HG03039 (cell line): ENCODE measurements around the gene TMEM80.

ENCODE experiments used
- ATAC-seq: cut with Tn5 transposase; IDR thresholded peaks from one replicate; pipeline ENCODE4 v1.9.1; 2021; ENCODE audit warnings: mild to moderate bottlenecking, moderate library complexity; ENCODE audit not compliant: unreplicated experiment

The TMEM80 gene

DNA sequence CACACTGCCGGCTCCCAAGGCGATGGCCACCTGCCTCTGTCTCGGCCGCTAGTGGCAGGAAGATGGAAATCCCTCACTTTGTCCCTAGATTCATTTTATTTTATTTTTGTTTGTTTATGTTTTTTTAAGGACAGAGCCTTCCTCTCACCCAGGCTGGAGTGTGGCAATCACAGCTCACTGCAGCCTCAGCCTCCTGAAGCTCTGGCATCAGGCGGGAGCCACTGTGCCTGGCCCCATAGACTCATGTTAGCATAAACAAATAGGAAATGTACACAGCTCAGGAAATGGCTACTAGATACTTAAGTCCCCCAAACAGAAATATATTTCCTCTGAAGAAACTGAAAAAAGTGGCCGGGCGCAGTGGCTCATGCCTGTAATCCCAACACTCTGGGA, 3.5 kb downstream of the TMEM80 start:
- ATAC-seq: no peak

GRCh38 chr11:699753-700152, 4.1 kb downstream of the TMEM80 start:
- no peak for ATAC-seq

DNA sequence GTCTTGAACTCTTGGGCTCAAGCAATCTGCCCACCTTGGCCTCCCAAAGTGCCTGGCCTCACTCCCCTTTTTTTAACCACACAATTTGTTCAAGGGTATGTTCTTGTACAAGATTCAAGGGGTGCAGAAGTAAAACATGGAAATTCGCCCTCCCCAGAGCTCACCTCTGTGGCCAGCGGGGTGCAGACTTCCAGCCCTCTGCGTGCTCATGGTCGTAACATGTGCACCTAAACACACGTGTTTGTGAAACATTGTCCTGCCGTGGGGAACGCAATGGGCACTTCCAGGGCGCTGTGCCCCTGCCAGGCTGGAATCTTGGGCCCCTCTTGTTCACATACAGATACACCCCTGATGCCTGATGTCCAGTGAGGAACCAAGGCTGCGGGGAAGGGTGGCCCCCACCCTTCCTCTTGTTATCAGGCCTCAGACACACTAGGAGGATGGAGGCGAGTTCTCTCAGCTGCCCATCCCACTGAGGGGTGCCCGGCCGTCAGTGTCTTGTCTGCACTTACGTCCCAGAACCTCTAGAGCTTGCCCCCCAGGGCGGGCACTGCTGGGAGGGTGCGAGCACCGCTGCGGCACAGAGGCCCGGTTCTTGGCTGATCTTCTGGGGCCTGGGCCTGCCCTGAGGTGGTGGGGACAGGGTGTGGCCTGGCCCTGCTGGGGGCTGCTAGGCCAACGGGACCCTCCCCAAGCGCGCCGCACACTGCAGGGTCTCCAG, 6.3 kb downstream of the TMEM80 start:
- ATAC-seq: no peak

- ATAC-seq: no peak
These were observed 7.1 kb downstream of the TMEM80 start for GRCh38 chr11:702462-703461.

DNA sequence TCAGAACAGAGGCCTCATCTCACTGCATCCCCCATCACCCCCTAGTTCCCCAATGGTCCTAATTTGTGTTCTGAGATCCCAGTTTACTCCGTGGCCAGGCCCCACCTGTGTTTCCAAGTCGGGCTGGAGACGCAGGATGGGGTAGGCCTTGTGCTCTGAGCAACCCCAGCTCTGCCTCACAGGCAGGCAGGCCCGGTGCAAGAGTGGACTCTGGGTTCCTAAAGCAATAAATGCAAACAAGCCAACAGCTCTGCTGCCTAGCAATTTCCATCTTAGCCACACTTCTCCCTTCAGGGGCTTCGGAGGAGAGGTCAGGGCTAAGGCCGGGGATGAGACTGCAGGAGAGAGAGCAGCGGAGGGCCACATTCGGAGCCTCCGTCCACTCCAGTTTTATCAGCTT, 7.9 kb downstream of the TMEM80 start:
- ATAC-seq: no peak

GRCh38 chr11:704228-704674, 8.6 kb downstream of the TMEM80 start:
- no peak for ATAC-seq

DNA sequence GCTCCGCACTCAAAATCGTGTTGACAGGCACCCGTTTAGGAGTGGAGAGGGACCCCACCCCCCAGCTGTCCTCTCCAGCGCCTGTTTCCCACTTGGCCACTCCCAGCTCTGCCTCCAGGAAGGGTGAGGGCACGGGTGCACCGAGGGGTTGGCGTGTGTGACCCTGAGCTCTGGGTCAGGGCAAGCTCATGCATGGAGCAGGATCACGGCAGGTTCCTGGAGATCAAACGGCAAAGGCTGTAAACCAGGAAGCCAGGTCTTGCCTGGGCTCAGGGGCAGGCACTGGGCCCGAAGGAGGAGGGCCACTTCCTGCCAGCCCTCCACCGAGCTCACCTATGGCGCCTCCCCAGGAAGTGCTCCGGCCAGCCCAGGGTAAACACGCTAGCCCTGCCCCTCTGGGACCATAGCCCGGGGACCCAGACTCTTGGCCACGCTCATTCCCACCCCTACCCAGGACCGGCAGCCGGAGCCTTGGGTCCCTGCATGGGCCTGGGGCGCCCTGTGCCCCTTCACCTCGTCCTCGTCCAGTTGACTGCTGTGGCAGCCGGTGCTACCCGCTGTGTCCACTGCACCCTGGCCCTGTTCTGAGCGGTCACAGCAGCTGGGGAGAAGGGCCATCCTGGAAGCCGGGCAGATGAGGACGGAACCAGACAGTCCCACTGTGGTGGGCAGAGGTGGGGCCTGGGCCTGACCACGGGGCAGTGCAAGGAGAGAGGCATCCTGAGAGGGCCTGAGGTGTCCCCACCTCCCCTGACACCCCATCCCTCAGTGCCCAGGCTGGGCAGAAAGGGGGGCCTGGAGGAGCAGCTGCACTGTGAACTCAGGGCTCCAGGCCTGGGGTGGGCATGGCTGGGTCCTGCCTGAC, 9.4 kb downstream of the TMEM80 start:
- ATAC-seq: no peak

DNA sequence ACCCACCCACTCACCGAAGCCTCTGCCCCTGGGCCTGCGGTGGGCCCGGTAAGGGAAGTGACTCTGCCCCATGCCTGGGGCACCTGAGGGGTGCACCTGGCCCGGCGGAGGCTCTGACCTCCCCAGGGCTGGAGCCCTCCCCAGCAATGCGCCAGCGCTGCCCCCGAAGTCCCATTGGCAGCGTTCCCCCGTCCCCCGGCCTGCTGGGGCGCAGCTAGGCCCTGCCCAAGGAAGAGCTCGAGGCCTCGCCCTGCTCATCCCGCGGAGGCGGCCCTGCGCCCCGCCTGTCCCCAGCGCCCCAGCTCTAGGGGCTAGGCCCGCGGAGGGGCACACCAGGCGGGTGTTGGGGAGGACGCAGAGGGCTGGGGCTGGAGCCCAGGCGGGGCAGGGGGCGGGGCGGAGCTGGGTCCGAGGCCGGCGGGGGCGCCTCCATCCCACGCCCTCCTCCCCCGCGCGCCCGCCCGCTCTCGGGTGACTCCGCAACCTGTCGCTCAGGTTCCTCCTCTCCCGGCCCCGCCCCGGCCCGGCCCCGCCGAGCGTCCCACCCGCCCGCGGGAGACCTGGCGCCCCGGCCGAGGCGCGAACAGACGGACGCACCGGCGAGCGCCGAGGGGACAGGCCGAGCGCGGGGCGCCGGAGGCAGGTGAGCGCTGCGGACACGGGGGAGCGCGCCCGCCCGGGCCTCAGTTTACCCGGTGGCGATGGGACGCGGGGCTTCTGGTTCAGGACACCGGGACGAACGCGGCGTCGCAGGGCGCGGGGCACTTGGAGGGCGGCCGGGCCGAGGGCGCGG, 10.2 kb downstream of the TMEM80 start, which contains the start of gene EPS8L2:
TSS of gene EPS8L2 (plus strand) at position 586 of the 793 bp plus-strand sequence. CDS start 3,177 bp downstream, outside the sequence.
- no peak for ATAC-seq

- no peak for ATAC-seq
These were observed 10.9 kb downstream of the TMEM80 start for GRCh38 chr11:706439-706956.

GRCh38 chr11:706957-707816, 11.6 kb downstream of the TMEM80 start:
- no peak for ATAC-seq

DNA sequence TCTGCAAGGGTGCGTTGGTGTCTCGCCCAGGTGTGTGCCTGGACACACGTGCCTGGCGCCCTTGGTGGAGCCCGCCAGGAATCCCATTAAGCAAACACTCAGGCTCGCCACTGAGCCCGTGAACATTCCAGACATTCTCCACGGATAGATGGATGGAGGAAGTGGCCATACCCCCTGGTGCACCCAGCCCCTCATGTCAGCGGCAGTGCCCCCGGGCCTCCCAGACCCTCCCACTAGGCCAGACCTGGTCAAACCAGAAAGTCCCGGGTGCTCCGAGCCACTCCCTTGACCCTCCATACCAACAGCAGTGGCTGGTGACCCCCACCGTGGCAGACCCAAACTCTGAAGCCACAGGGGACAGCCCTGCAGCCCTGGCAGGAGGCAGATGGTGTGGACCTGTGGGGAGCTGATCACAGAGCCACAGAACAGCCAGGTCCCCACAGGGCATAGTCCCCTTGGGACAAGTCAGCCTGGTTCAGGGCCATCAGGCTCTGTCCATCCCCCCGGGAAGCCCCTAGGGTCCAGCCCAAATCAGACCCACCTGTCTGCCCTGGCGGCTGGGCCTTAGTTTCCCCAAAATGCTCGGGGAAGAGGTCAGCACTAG, 12.3 kb downstream of the TMEM80 start:
- ATAC-seq: no peak

DNA sequence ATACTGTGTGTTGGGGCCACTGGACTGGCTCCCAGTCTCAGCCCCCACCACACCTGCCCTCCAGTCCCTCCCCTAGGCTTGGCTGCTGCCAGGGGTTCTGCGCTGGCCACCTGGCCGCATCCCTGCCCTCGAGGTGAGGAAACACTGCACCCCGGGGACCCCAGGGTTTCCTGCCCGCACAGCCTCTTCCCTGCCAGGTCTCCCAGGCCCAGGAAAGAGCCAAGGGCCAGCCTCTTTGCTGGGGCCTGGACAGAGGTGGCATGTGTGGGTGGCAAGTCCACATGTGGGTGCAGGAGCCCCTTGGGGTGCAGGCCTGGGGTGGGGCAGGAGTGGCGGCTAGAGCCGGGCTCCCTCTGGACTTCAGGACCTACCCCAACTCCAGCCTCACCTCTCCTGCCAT, 12.9 kb downstream of the TMEM80 start:
- no peak for ATAC-seq

- no peak for ATAC-seq
These were observed 13.7 kb downstream of the TMEM80 start for GRCh38 chr11:709109-709997.

- no peak for ATAC-seq
These were observed 18.8 kb downstream of the TMEM80 start for GRCh38 chr11:714436-714835.

GRCh38 chr11:719214-720016, 23.8 kb downstream of the TMEM80 start:
- ATAC-seq: no peak

DNA sequence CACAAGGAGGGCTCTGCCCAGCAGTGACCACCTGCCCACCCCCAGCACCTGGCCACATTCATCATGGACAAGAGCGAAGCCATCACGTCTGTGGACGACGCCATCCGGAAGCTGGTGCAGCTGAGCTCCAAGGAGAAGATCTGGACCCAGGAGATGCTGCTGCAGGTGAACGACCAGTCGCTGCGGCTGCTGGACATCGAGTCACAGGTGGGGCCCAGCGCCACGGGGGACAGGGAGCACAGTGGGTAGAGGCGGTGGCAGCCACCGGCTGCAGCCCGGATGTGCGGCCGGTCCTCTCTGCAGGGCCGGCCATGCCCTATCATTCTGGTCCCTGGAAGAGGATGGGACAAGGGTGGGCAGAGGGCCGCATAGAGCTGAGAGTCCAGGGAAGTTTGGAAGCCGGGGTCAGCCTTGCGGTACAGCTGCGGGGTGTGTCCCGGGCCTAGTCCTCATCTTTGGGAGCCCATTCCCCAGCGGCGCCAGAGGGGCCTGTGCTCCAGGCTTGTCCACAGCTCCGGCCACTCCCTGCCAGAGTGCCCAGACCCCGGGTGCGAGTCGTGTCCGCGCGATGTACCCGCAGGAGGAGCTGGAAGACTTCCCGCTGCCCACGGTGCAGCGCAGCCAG, 24.5 kb downstream of the TMEM80 start:
- no peak for ATAC-seq
